ENCODE results near the gene SLC16A2.
"Not testable (repeated sequence)": the region's sequence is repeated elsewhere in the genome, so short reads cannot be mapped to it uniquely, and the experiment has no call there.

The SLC16A2 gene

GRCh38 chrX:74509989-74510388 is 88.7 kb downstream of the SLC16A2 start:
- Mint-ChIP-seq H3K27me3 (no peaks in the 10 kb centered on the region), H3K36me3 (ENCODE audit: low read depth) (no peaks in the 10 kb centered on the region), H3K27ac (no peak overlapping the region), H3K9me3 (no peaks in the 10 kb centered on the region), H3K4me3 (no peak overlapping the region), H3K4me1 (ENCODE audit: low read depth) (no peaks in the 10 kb centered on the region)

GRCh38 chrX:74510401-74510800 is 89.1 kb downstream of the SLC16A2 start:
- H3K36me3 Mint-ChIP-seq (ENCODE audit: low read depth) = no peaks in the 10 kb centered on the region
- H3K4me3 Mint-ChIP-seq = no peak overlapping the region
- no peaks in the 10 kb centered on the region for H3K4me1 Mint-ChIP-seq (ENCODE audit: low read depth)
- no peak overlapping the region for H3K27ac Mint-ChIP-seq
- H3K9me3 Mint-ChIP-seq = no peaks in the 10 kb centered on the region
- H3K27me3 Mint-ChIP-seq = no peaks in the 10 kb centered on the region

GRCh38 chrX:74511704-74512103 is 90.4 kb downstream of the SLC16A2 start:
- no peak overlapping the region for H3K4me3 Mint-ChIP-seq
- H3K4me1 Mint-ChIP-seq (ENCODE audit: low read depth) = no peaks in the 10 kb centered on the region
- H3K27ac Mint-ChIP-seq = no peak overlapping the region
- H3K9me3 Mint-ChIP-seq = no peaks in the 10 kb centered on the region
- no peaks in the 10 kb centered on the region for H3K36me3 Mint-ChIP-seq (ENCODE audit: low read depth)
- H3K27me3 Mint-ChIP-seq = no peaks in the 10 kb centered on the region

- Mint-ChIP-seq H3K27me3 (no peaks in the 10 kb centered on the region), H3K9me3 (no peaks in the 10 kb centered on the region), H3K27ac (no peak overlapping the region), H3K36me3 (ENCODE audit: low read depth) (no peaks in the 10 kb centered on the region), H3K4me3 (no peak overlapping the region), H3K4me1 (ENCODE audit: low read depth) (no peaks in the 10 kb centered on the region)
Observed at GRCh38 chrX:74514384-74514783, 93.1 kb downstream of the SLC16A2 start.

GRCh38 chrX:74515356-74515755 is 94.1 kb downstream of the SLC16A2 start:
- Mint-ChIP-seq H3K4me3 (no peak overlapping the region), H3K36me3 (ENCODE audit: low read depth) (no peaks in the 10 kb centered on the region), H3K4me1 (ENCODE audit: low read depth) (no peaks in the 10 kb centered on the region), H3K27me3 (no peaks in the 10 kb centered on the region), H3K9me3 (no peaks in the 10 kb centered on the region), H3K27ac (no peak overlapping the region)

GRCh38 chrX:74516013-74516412 is 94.7 kb downstream of the SLC16A2 start:
- not testable (repeated sequence) for H3K4me1 Mint-ChIP-seq (ENCODE audit: low read depth); H3K27ac Mint-ChIP-seq; H3K36me3 Mint-ChIP-seq (ENCODE audit: low read depth); H3K9me3 Mint-ChIP-seq; H3K27me3 Mint-ChIP-seq; H3K4me3 Mint-ChIP-seq

- no peaks in the 10 kb centered on the region for H3K36me3 Mint-ChIP-seq (ENCODE audit: low read depth)
- no peak overlapping the region for H3K4me3 Mint-ChIP-seq
- H3K4me1 Mint-ChIP-seq (ENCODE audit: low read depth) = no peaks in the 10 kb centered on the region
- no peaks in the 10 kb centered on the region for H3K9me3 Mint-ChIP-seq
- H3K27ac Mint-ChIP-seq = no peak overlapping the region
- no peaks in the 10 kb centered on the region for H3K27me3 Mint-ChIP-seq
Observed at GRCh38 chrX:74519870-74520269, 98.6 kb downstream of the SLC16A2 start.

- Mint-ChIP-seq H3K9me3 (no peaks in the 10 kb centered on the region), H3K36me3 (ENCODE audit: low read depth) (no peaks in the 10 kb centered on the region), H3K27me3 (no peaks in the 10 kb centered on the region)
Observed at GRCh38 chrX:74520291-74520690, 99.0 kb downstream of the SLC16A2 start.

GRCh38 chrX:74520896-74521295 is 99.6 kb downstream of the SLC16A2 start:
- Mint-ChIP-seq H3K9me3 (no peaks in the 10 kb centered on the region), H3K27ac (no peak overlapping the region), H3K27me3 (no peaks in the 10 kb centered on the region), H3K36me3 (ENCODE audit: low read depth) (no peaks in the 10 kb centered on the region), H3K4me1 (ENCODE audit: low read depth) (no peaks in the 10 kb centered on the region), H3K4me3 (no peak overlapping the region)

More at GRCh38 chrX:74520291-74520690, 99.0 kb downstream of the SLC16A2 start:
- Mint-ChIP-seq H3K4me1 (ENCODE audit: low read depth) (no peaks in the 10 kb centered on the region), H3K27ac (no peak overlapping the region), H3K4me3 (no peak overlapping the region)

- Mint-ChIP-seq H3K27me3 (no peaks in the 10 kb centered on the region), H3K27ac (no peak overlapping the region), H3K36me3 (ENCODE audit: low read depth) (no peaks in the 10 kb centered on the region), H3K4me3 (no peak overlapping the region), H3K4me1 (ENCODE audit: low read depth) (no peaks in the 10 kb centered on the region), H3K9me3 (no peaks in the 10 kb centered on the region)
Observed at GRCh38 chrX:74521961-74522751, 100.9 kb downstream of the SLC16A2 start.

- Mint-ChIP-seq H3K27ac (no peak overlapping the region), H3K4me3 (no peak overlapping the region), H3K4me1 (ENCODE audit: low read depth) (no peaks in the 10 kb centered on the region), H3K27me3 (no peaks in the 10 kb centered on the region), H3K36me3 (ENCODE audit: low read depth) (no peaks in the 10 kb centered on the region), H3K9me3 (no peaks in the 10 kb centered on the region)
Observed at GRCh38 chrX:74523224-74523623, 101.9 kb downstream of the SLC16A2 start.

- H3K27me3 Mint-ChIP-seq = no peaks in the 10 kb centered on the region
- H3K9me3 Mint-ChIP-seq = no peaks in the 10 kb centered on the region
- H3K4me1 Mint-ChIP-seq (ENCODE audit: low read depth) = no peaks in the 10 kb centered on the region
- H3K36me3 Mint-ChIP-seq (ENCODE audit: low read depth) = no peaks in the 10 kb centered on the region
- no peak overlapping the region for H3K27ac Mint-ChIP-seq
- H3K4me3 Mint-ChIP-seq = no peak overlapping the region
Observed at GRCh38 chrX:74523870-74524735, 102.8 kb downstream of the SLC16A2 start.

- no peak overlapping the region for H3K4me3 Mint-ChIP-seq
- no peaks in the 10 kb centered on the region for H3K4me1 Mint-ChIP-seq (ENCODE audit: low read depth)
- H3K27me3 Mint-ChIP-seq = no peaks in the 10 kb centered on the region
- H3K36me3 Mint-ChIP-seq (ENCODE audit: low read depth) = no peaks in the 10 kb centered on the region
- H3K9me3 Mint-ChIP-seq = no peaks in the 10 kb centered on the region
- H3K27ac Mint-ChIP-seq = no peak overlapping the region
Observed at GRCh38 chrX:74525116-74525515, 103.8 kb downstream of the SLC16A2 start.

- Mint-ChIP-seq H3K27ac (no peak overlapping the region), H3K4me3 (no peak overlapping the region), H3K27me3 (no peaks in the 10 kb centered on the region), H3K4me1 (ENCODE audit: low read depth) (no peaks in the 10 kb centered on the region), H3K9me3 (no peaks in the 10 kb centered on the region), H3K36me3 (ENCODE audit: low read depth) (no peaks in the 10 kb centered on the region)
Observed at GRCh38 chrX:74526764-74527163, 105.5 kb downstream of the SLC16A2 start.

- Mint-ChIP-seq H3K27me3 (no peaks in the 10 kb centered on the region), H3K4me1 (ENCODE audit: low read depth) (no peaks in the 10 kb centered on the region), H3K27ac (no peak overlapping the region), H3K4me3 (no peak overlapping the region), H3K36me3 (ENCODE audit: low read depth) (no peaks in the 10 kb centered on the region), H3K9me3 (no peaks in the 10 kb centered on the region)
Observed at GRCh38 chrX:74527350-74527749, 106.1 kb downstream of the SLC16A2 start.

All from stimulated activated naive CD8-positive, alpha-beta T cell treated with anti-CD3 and anti-CD28 coated beads, Interleukin-15, Interleukin-2, amounts not matched to agents 100 ng/mL and 50 ng/mL, for 24 hours (primary cell).